Inflammatory macrophage treated with lipopolysaccharide for 1 hour (primary cell): ENCODE data around the gene PLA2G4A.

ENCODE experiments used
- DNase-seq, 2 donors: peaks; one replicate each; pipeline ENCODE4 v3.0.0-alpha.2; 2020 to 2022

Gene PLA2G4A

GRCh38 chr1:186978596-186979556 lies 150.1 kb downstream of the PLA2G4A start:
- DNase-seq: peak; percentile 80 to 83

- DNase-seq: no peak
These were observed 151.7 kb downstream of the PLA2G4A start for GRCh38 chr1:186980400-186980799.

GRCh38 chr1:186982116-186982515 lies 153.4 kb downstream of the PLA2G4A start:
- no peak for DNase-seq

- peak; percentile 51 to 61 for DNase-seq
These were observed 154.6 kb downstream of the PLA2G4A start for GRCh38 chr1:186983327-186983726.

GRCh38 chr1:186984959-186985358 lies 156.2 kb downstream of the PLA2G4A start:
- no peak for DNase-seq

GRCh38 chr1:186985889-186986491 lies 157.2 kb downstream of the PLA2G4A start:
- DNase-seq: peak; percentile 48 to 87

- DNase-seq: no peak
These were observed 158.3 kb downstream of the PLA2G4A start for GRCh38 chr1:186987065-186987464.

- no peak for DNase-seq
These were observed 159.0 kb downstream of the PLA2G4A start for GRCh38 chr1:186987769-186988168.

GRCh38 chr1:186993996-186994395 lies 165.2 kb downstream of the PLA2G4A start:
- DNase-seq: no peak

- DNase-seq: peak; percentile 82 to 88
These were observed 166.1 kb downstream of the PLA2G4A start for GRCh38 chr1:186994897-186995296.

- DNase-seq: peak in 1 of 2 donors; percentile 59
These were observed 168.1 kb downstream of the PLA2G4A start for GRCh38 chr1:186996816-186997215.

GRCh38 chr1:186997877-186998276 lies 169.1 kb downstream of the PLA2G4A start:
- no peak for DNase-seq

- DNase-seq: no peak
These were observed 170.8 kb downstream of the PLA2G4A start for GRCh38 chr1:186999506-186999905.

GRCh38 chr1:187001198-187001889 lies 172.6 kb downstream of the PLA2G4A start:
- peak; percentile 85 to 96 for DNase-seq

- no peak for DNase-seq
These were observed 174.6 kb downstream of the PLA2G4A start for GRCh38 chr1:187003353-187003752.

- DNase-seq: no peak
These were observed 178.1 kb downstream of the PLA2G4A start for GRCh38 chr1:187006896-187007295.

GRCh38 chr1:187009320-187009719 lies 180.6 kb downstream of the PLA2G4A start:
- DNase-seq: no peak

- no peak for DNase-seq
These were observed 182.0 kb downstream of the PLA2G4A start for GRCh38 chr1:187010571-187011309.

- DNase-seq: no peak
These were observed 184.9 kb downstream of the PLA2G4A start for GRCh38 chr1:187013582-187014200.

GRCh38 chr1:187018291-187018690 lies 189.5 kb downstream of the PLA2G4A start:
- DNase-seq: no peak

GRCh38 chr1:187027253-187027652 lies 198.5 kb downstream of the PLA2G4A start:
- no peak for DNase-seq

- no peak for DNase-seq
These were observed 203.7 kb downstream of the PLA2G4A start for GRCh38 chr1:187032316-187032981.
